Stimulated activated CD8-positive, alpha-beta memory T cell treated with anti-CD3 and anti-CD28 coated beads, Interleukin-15, amount 100 ng/mL, for 24 hours (primary cell): ENCODE measurements around the gene PRKG1.
"Not testable (repeated sequence)": the region's sequence is repeated elsewhere in the genome, so short reads cannot be mapped to it uniquely, and the experiment has no call there.

Source experiments
- DNase-seq: peaks from one replicate; pipeline ENCODE4 v3.0.0-alpha.2; 2020; ENCODE audit warnings: low read depth

PRKG1 gene

GRCh38 chr10:51117053-51117660, 42.9 kb downstream of the PRKG1 start:
- no peak for DNase-seq

DNA sequence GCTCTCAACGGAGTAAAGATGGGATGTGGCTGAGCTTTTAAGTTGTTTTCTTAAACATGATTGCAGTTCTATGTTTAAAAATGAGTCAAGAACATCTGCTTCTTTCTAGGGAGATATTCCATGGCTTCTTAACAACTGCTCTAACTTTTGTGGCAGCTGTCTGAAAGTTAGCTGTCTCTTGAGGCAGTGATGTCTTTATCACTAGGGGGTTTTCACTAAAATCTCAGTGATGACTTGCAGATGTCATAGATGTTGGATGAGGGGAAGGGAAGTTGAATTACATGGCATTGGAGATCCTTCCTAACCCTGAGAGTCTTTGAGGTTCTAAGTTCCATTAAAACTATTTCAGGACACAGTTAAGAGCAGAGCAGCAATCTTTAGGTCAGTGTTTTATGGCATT, 43.5 kb downstream of the PRKG1 start:
- no peak for DNase-seq

DNA sequence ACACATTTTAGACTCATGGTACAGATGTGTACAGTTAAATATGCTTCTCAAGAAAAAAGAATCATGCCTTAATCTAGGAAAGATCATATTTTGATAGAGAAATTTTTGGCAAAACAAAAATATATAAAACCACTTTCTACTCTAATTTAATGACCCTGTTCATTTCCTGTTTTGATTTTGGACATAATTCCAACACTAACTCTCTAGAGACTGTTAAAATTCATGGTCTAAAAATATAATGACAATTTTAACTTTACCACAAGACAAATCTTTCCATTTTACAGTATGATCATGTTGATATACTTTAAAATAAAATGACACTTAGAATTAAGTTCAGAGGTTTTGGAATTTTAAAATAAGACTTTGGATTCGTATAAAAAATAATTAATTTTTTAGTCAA, 45.2 kb downstream of the PRKG1 start:
- no peak for DNase-seq

- DNase-seq, result no peak
Measured at GRCh38 chr10:51121861-51122260, 47.6 kb downstream of the PRKG1 start.

GRCh38 chr10:51124852-51125251, 50.6 kb downstream of the PRKG1 start:
- no peak for DNase-seq

DNA sequence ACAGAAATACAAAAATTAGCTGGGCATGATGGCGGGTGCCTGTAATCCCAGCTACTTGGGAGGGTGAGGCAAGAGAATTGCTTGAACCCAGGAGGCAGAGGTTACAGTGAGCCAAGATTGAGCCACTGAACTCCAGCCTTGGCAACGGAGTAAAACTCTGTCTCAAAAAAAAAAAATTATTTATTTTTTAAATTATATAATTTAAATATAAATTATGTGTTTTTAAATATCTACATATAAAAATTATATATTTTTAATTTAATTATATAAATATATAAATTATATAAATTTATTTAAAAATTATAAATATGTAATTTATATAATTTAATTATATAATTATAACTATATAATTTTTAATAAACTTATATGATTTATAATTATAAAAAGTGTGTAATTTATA, 51.2 kb downstream of the PRKG1 start:
- no peak for DNase-seq

DNA sequence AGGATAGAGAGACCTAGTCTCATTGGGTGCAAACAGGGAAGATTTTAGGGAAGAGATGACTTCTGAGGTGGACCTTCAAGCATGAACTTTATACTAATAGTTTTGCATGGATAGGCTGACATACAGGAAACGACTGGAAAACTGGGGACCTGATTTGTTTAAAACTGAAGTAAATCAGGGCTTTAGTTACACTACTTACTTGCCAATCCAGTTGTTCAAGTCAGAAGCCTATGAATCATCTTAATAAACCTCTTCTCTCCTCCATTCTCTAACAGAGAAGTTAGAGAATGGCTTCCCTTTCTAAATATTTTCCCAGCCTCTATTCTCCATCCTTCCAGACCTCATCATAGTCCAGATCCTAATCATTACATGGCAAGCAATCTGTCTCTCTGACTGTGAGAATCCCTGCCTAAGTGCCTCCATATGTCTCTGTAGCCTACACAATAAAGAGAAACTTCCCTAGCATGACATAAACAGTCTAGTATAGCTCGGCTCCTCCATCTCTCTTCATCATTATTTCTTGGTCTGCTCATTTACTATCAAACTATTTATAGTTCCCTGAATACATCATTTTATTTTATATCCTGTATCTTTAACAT, 55.8 kb downstream of the PRKG1 start:
- no peak for DNase-seq

- DNase-seq, result no peak
Measured at GRCh38 chr10:51137756-51138529, 63.7 kb downstream of the PRKG1 start.

- DNase-seq, result no peak
Measured at GRCh38 chr10:51139176-51139575, 64.9 kb downstream of the PRKG1 start.

DNA sequence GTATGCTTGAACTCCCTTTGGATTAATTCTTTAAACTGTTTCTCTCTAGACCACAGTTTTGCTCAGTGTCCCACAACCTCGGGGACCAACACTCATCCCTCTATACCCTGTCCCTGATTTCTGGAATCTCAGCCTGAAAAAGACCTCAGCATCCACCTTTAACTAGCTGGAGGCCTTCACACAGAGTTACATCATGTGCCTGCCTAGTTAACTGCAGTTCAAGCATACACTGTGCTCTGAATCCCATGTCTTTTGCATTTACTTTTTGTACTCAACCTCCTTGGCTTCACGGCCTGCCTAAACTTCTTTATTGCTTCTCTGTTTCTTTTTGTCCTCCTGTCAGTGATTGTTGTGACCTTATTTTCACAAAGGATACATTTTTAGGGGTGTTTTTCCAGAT, 66.7 kb downstream of the PRKG1 start:
- DNase-seq, result no peak

GRCh38 chr10:51144161-51144781, 70.0 kb downstream of the PRKG1 start:
- no peak for DNase-seq

DNA sequence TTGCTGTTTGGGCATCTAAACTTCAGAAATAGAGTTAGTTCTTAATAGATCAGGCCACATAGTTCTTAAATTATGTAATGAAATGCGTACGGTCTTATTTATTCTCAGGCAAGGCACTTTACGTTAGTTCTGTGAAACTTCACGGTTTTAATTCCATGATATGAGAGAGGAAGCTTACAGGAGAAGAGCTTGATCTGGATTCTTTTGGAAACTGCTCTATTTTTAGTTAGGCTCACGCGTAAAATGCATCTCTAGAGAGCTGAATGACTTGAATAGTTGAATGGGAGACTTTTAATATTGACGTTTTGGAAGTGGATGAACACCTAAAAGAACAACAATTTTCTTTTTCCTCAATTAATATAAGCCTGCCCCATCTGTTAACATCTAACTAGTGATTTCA, 71.1 kb downstream of the PRKG1 start:
- no peak for DNase-seq

DNA sequence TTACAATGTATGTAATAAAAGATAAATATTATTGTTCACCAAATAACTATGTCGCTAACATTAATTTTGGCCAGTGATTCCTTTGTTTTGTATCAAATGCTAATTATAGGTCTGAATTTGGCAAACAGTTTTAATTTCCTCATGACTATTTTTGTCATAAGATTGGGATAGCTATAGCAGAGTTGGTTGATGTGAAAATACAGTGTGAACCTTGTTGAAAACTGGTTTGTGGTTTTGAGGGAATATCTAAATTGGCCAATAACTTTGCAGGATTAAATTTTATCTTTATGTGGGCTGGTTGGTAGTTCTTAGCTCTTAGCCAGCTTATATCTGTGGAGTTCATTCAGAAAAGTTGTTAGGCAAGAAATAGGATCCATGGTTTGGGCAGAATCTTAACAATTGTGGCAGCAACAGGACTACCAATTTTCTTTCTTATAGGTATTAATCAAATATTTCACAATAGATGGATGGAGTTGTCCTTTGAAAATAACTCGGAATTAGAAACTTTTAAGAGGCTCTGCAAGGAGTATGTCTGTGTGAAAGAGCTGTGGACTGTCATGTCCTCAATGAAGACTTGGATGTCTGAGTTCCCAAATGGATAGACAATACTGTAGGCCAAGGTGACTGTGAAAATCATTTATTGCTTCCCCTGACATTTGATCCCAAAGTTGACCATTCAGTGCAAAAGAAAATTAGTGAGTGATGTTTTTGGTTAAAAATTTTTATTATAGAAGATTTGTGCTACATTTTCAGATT, 73.5 kb downstream of the PRKG1 start:
- no peak for DNase-seq

GRCh38 chr10:51156926-51157325, 82.6 kb downstream of the PRKG1 start:
- DNase-seq, result no peak

DNA sequence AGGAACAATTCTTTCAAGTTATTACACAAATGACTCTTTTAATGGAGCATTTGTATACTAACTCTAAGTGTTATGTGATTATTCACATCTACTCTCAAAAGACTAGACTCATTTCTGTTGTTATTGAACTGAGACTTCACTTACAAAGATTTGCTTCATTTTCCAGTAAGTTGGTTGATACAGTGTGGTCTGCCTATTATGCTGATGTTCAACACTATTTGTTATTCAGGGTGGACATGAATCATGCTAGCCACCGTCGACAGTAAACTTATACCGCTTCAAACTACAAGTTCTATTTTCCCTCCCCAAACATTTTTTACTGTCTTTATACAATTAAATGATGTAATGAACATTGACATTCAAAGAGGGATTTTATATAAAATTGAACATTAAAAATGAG, 84.5 kb downstream of the PRKG1 start:
- DNase-seq, result no peak

- no peak for DNase-seq
Measured at GRCh38 chr10:51159841-51160240, 85.6 kb downstream of the PRKG1 start.

- DNase-seq, result no peak
Measured at GRCh38 chr10:51162002-51162401, 87.7 kb downstream of the PRKG1 start.

GRCh38 chr10:51163380-51164049, 89.2 kb downstream of the PRKG1 start:
- DNase-seq, result not testable (repeated sequence)

GRCh38 chr10:51168086-51168815, 94.0 kb downstream of the PRKG1 start:
- DNase-seq, result no peak

DNA sequence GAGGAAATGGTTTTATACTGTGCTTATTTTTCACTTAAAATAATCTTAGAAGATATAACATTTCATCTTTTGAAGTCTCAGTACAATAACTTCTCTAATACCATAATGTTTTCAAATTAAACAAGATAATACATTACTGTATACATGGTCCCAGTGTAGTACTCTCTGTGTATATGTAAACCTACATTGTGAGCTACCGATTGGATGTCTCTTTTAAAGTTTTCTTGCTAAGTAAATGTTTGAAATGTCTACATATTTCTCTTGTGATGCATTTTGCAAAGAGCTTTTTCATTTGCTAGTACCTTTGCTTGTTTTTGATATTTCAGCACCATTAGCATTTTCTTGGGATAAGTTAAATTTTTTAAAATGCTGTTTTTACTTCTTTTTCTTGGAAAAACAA, 94.8 kb downstream of the PRKG1 start:
- no peak for DNase-seq
